K562 (cell line): ENCODE measurements around the gene N4BP3. TPM values are rescaled to one million over a fixed set of nuclear protein-coding genes. Genes with fewer than 3 reads are reported as not detected.

ENCODE experiments used
- ATAC-seq: fragments of 200-7000 bp; cut with Tn5 transposase; 3 replicates; pipeline ENCODE4 v1.9.1; 2020; ENCODE audit warnings: moderate library complexity
- BruUV-seq: library from RNA; stranded (reverse); fragments of 400-500 nt; replicated peaks from 2 replicates; lab custom pipeline; 2021; lab: Mats Ljungman, UMichigan
- CTCF ChIA-PET: fragments of 300-600 bp; formaldehyde crosslinking; extraction: SDS; loops from one replicate; lab custom pipeline; 2021; ENCODE audit warnings: low intra/inter-chr PET ratio; lab: Yijun Ruan, JAX
- POLR2A ChIA-PET: fragments of 300-600, 350-650 bp; sonication (Branson Sonifier 250); formaldehyde crosslinking; extraction: SDS; loops from one replicate; lab custom pipeline; 2021; ENCODE audit warnings: antibody characterized with exemption, inconsistent platforms; lab: Yijun Ruan, JAX
- DNase-seq, 4 experiments: peaks; one replicate each; pipeline versions ENCODE4 v3.0.0 to v3.0.0-alpha.2; 2011 to 2018; ENCODE audit warnings: low spot score in 3 of 4, mixed read lengths in 3 of 4; ENCODE audit errors: extremely low read depth in 1 of 4
- FAIRE-seq: peaks from 2 replicates; lab custom pipeline; 2011; peaks lifted over from hg19 to GRCh38; lab: Jason Lieb, UNC
- H2AFZ ChIP-seq: 2 replicates; pipeline ENCODE4 v1.6.0; 2011; ENCODE audit warnings: low read depth, low read length, control low read depth, inconsistent platforms
- H3K27ac ChIP-seq: fragments of 200-600 bp; 3 replicates; pipeline ENCODE4 v1.8.0; 2011; ENCODE audit warnings: low read depth, mild to moderate bottlenecking, control low read depth, inconsistent platforms, low read length, moderate library complexity, mixed read lengths; ENCODE audit errors: extremely low read depth
- H3K27me3 ChIP-seq, 2 experiments: fragments of 300-600 bp in 1 of 2; 2 replicates in 1 of 2; 3 replicates in 1 of 2; pipeline versions ENCODE4 v1.6.0 to v1.8.0; 2011; ENCODE audit warnings: inconsistent platforms in 2 of 2, low read length in 2 of 2, mild to moderate bottlenecking in 1 of 2, mixed read lengths in 1 of 2, moderate library complexity in 1 of 2; ENCODE audit not compliant: control insufficient read depth in 2 of 2, insufficient read depth in 2 of 2
- H3K36me3 ChIP-seq: fragments of 300-600 bp; 3 replicates; pipeline ENCODE4 v1.8.0; 2011; ENCODE audit warnings: mild to moderate bottlenecking, low read length, inconsistent platforms; ENCODE audit not compliant: control insufficient read depth, insufficient read depth
- H3K4me1 ChIP-seq, 2 experiments: fragments of 200-600 bp in 1 of 2; replicated peaks in 1 of 2; 2 replicates in 1 of 2; 3 replicates in 1 of 2; pipeline versions ENCODE4 v1.5.1 to v1.8.0; 2011; ENCODE audit warnings: inconsistent platforms in 2 of 2, low read length in 2 of 2, mild to moderate bottlenecking in 1 of 2, mixed read lengths in 1 of 2, moderate library complexity in 1 of 2; ENCODE audit not compliant: control insufficient read depth in 2 of 2, insufficient read depth in 2 of 2
- H3K4me2 ChIP-seq: 2 replicates; pipeline ENCODE4 v1.6.1; 2011; ENCODE audit warnings: low read length, control low read depth, inconsistent platforms, mixed read lengths; ENCODE audit not compliant: insufficient read depth
- H3K4me3 ChIP-seq: fragments of 200-600 bp; sonication (generic), shearing (Covaris generic); 2 replicates; pipeline ENCODE4 v1.5.1; 2016; ENCODE audit warnings: control low read depth, inconsistent platforms
- H3K79me2 ChIP-seq: fragments of 200-600 bp; 3 replicates; pipeline ENCODE4 v1.8.0; 2011; ENCODE audit warnings: low read length, inconsistent platforms; ENCODE audit not compliant: control insufficient read depth, insufficient read depth
- H3K9ac ChIP-seq, 2 experiments: 2 replicates each; pipeline versions ENCODE4 v1.6.0 to v1.6.1; 2011; ENCODE audit warnings: low read depth in 2 of 2, low read length in 2 of 2, control low read depth in 1 of 2, inconsistent platforms in 1 of 2, mild to moderate bottlenecking in 1 of 2, mixed read lengths in 1 of 2; ENCODE audit not compliant: insufficient read depth in 1 of 2
- H3K9me1 ChIP-seq: one replicate; pipeline ENCODE4 v1.6.0; 2011; ENCODE audit warnings: inconsistent platforms, mild to moderate bottlenecking, low read length, moderate library complexity; ENCODE audit not compliant: control insufficient read depth, insufficient read depth
- H3K9me3 ChIP-seq: replicated peaks from 2 replicates; pipeline ENCODE4 v1.5.1; 2011; ENCODE audit warnings: low read depth, low read length, inconsistent platforms; ENCODE audit not compliant: control insufficient read depth, insufficient read depth
- H4K20me1 ChIP-seq: replicated peaks from 2 replicates; pipeline ENCODE4 v1.6.1; 2011; ENCODE audit warnings: low read length, inconsistent platforms, mixed read lengths; ENCODE audit not compliant: control insufficient read depth, insufficient read depth
- ASH1L ChIP-seq: fragments of 450-650 bp; IDR thresholded peaks from 2 replicates; pipeline ENCODE4 v1.6.1; 2018; ENCODE audit warnings: borderline replicate concordance, mild to moderate bottlenecking, low read depth; ENCODE audit not compliant: partially characterized antibody
- BCL6 ChIP-seq: fragments of 250-450 bp; sonication (Bioruptor Pico); IDR thresholded peaks from 2 replicates; pipeline ENCODE4 v1.4.0; 2020
- WGBS: fragments of 100-300 bp; shearing (Covaris generic); methylation state at CpG from one replicate; pipeline ENCODE4 v1.1.6; 2016; ENCODE audit warnings: low coverage, mixed read lengths; ENCODE audit not compliant: insufficient coverage; ENCODE audit errors: missing lambda C conversion rate; 5-methylcytosine and 5-hydroxymethylcytosine counted together
- in situ Hi-C: fragments of 300-500 bp; cut with MboI; formaldehyde crosslinking; loops from 4 replicates; pipeline ENCODE4 v1.15.0; 2018; ENCODE audit warnings: inconsistent platforms, mixed read lengths
- intact Hi-C: fragments of 100-400 bp; cut with micrococcal nuclease; formaldehyde crosslinking; loops from 2 replicates; pipeline ENCODE4 v1.14.2; 2022
- polyA plus RNA-seq, 8 experiments: library from polyadenylated mRNA; depleted of rRNA in 4 of 8; stranded (reverse) in 5 of 8; unstranded in 3 of 8; fragments of >200 nt; fragmentation: Nextera tagmentation in 2 of 8; fragmentation: Illumina TruSeq in 1 of 8; extraction: Ambion mirVana in 2 of 8; extraction: Trizol in 1 of 8; gene quantifications; 2 replicates each; pipeline versions ENCODE4 v1.2.1 to v1.2.3, GENCODE V29; 2011 to 2014; ENCODE audit warnings: inconsistent platforms in 1 of 8, missing spikeins in 1 of 8
- total RNA-seq, 7 experiments: library from RNA; depleted of rRNA in 6 of 7; stranded (reverse); fragments of >200 nt in 6 of 7; fragmentation: Illumina TruSeq in 2 of 7; extraction: Trizol in 2 of 7; gene quantifications; 2 replicates each; pipeline versions ENCODE4 v1.2.1 to v1.2.3, GENCODE V29; 2011 to 2021; ENCODE audit warnings: low replicate concordance in 1 of 7
- TF ChIP-seq, protein P1 (sequence below), 2 experiments: fragments of 450-650 bp in 1 of 2; sonication (generic) in 1 of 2; formaldehyde crosslinking; conservative IDR thresholded peaks; 2 replicates each; pipeline versions ENCODE4 v1.4.0 to v1.8.1; 2020 to 2022; ENCODE audit warnings: mild to moderate bottlenecking in 1 of 2, missing genetic modification reagents in 1 of 2
- TF ChIP-seq, protein P2 (sequence below): IDR thresholded peaks from 2 replicates; pipeline ENCODE4 v1.6.1; 2012; ENCODE audit warnings: low read depth, low read length, improper control_type of control experiment, borderline replicate concordance
- TF ChIP-seq, protein P3 (sequence below): sonication (generic); formaldehyde crosslinking; IDR thresholded peaks from 2 replicates; pipeline ENCODE4 v1.8.0; 2023; ENCODE audit warnings: missing genetic modification reagents, mild to moderate bottlenecking, borderline replicate concordance

Gene N4BP3
- total and polyA plus RNA-seq, 9 of the 15 experiments (the other 6 are each of a cell fraction or from before 2014, with no cell fraction given): 0.06 to 7.0 (median 2.4) TPM

- Histone ChIP-seq H3K4me2 (no peak overlapping the region), H2AFZ (no peak overlapping the region), H3K4me1 (peaks cover 5 to 11% of the 10 kb centered on the region in 2 experiments; a peak in 4 of 5 replicates), H4K20me1 (no peaks in the 10 kb centered on the region), H3K36me3 (no peaks in the 10 kb centered on the region), H3K27me3 (peaks cover 13 to 22% of the 10 kb centered on the region in 2 experiments; a peak in 3 of 5 replicates), H3K9me1 (no peaks in the 10 kb centered on the region), H3K4me3 (no peak overlapping the region), H3K9ac (no peak overlapping the region), H3K27ac (no peak overlapping the region), H3K79me2 (no peaks in the 10 kb centered on the region), H3K9me3 (no peaks in the 10 kb centered on the region)
- in situ Hi-C loops: loop anchor here (25.0 kb wide), 1 partner anchor 459 kb away; the partner anchor contains the start of gene B4GALT7
- intact Hi-C loops: loop anchor here (5.0 kb wide), 1 partner anchor 469 kb away; the partner anchor contains the start of gene B4GALT7
- BruUV-seq: no TSS peak
- ATAC-seq (no peak), DNase-seq (no peak), FAIRE-seq (no peak)
- POLR2A ChIA-PET: interaction anchor here (0.7 kb wide), 1 partner anchor 144 kb away, joined by 3 read pairs; no protein-coding TSS in a partner anchor
- CTCF ChIA-PET: no interaction called here
- WGBS: 4% methylated on average over 4 of the region's 4 CpGs
- TF ChIP-seq, protein P1, sequence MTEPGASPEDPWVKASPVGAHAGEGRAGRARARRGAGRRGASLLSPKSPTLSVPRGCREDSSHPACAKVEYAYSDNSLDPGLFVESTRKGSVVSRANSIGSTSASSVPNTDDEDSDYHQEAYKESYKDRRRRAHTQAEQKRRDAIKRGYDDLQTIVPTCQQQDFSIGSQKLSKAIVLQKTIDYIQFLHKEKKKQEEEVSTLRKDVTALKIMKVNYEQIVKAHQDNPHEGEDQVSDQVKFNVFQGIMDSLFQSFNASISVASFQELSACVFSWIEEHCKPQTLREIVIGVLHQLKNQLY (CRISPR knock-in tag; conservative IDR thresholded peaks at IDR 0.05): no peak
- no peak for TF ChIP-seq ASH1L
- TF ChIP-seq, protein P2, sequence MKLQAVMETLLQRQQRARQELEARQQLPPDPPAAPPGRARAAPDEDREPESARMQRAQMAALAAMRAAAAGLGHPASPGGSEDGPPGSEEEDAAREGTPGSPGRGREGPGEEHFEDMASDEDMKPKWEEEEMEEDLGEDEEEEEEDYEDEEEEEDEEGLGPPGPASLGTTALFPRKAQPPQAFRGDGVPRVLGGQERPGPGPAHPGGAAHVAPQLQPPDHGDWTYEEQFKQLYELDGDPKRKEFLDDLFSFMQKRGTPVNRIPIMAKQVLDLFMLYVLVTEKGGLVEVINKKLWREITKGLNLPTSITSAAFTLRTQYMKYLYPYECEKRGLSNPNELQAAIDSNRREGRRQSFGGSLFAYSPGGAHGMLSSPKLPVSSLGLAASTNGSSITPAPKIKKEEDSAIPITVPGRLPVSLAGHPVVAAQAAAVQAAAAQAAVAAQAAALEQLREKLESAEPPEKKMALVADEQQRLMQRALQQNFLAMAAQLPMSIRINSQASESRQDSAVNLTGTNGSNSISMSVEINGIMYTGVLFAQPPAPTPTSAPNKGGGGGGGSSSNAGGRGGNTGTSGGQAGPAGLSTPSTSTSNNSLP: no peak
- TF ChIP-seq, protein P3, sequence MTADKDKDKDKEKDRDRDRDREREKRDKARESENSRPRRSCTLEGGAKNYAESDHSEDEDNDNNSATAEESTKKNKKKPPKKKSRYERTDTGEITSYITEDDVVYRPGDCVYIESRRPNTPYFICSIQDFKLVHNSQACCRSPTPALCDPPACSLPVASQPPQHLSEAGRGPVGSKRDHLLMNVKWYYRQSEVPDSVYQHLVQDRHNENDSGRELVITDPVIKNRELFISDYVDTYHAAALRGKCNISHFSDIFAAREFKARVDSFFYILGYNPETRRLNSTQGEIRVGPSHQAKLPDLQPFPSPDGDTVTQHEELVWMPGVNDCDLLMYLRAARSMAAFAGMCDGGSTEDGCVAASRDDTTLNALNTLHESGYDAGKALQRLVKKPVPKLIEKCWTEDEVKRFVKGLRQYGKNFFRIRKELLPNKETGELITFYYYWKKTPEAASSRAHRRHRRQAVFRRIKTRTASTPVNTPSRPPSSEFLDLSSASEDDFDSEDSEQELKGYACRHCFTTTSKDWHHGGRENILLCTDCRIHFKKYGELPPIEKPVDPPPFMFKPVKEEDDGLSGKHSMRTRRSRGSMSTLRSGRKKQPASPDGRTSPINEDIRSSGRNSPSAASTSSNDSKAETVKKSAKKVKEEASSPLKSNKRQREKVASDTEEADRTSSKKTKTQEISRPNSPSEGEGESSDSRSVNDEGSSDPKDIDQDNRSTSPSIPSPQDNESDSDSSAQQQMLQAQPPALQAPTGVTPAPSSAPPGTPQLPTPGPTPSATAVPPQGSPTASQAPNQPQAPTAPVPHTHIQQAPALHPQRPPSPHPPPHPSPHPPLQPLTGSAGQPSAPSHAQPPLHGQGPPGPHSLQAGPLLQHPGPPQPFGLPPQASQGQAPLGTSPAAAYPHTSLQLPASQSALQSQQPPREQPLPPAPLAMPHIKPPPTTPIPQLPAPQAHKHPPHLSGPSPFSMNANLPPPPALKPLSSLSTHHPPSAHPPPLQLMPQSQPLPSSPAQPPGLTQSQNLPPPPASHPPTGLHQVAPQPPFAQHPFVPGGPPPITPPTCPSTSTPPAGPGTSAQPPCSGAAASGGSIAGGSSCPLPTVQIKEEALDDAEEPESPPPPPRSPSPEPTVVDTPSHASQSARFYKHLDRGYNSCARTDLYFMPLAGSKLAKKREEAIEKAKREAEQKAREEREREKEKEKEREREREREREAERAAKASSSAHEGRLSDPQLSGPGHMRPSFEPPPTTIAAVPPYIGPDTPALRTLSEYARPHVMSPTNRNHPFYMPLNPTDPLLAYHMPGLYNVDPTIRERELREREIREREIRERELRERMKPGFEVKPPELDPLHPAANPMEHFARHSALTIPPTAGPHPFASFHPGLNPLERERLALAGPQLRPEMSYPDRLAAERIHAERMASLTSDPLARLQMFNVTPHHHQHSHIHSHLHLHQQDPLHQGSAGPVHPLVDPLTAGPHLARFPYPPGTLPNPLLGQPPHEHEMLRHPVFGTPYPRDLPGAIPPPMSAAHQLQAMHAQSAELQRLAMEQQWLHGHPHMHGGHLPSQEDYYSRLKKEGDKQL (CRISPR knock-in tag): no peak
- TF ChIP-seq BCL6 (CRISPR knock-in tag): no peak
These were observed 42.2 kb upstream of the N4BP3 start for GRCh38 chr5:178071108-178071507.
